ENCODE results near the gene TCP11L2.

TCP11L2 gene

GRCh38 chr12:106275458-106275857 lies 27.1 kb upstream of the TCP11L2 start:
- H3K27ac ChIP-seq, result no peak overlapping the region
- TF ChIP-seq ZFX (IDR thresholded peaks at IDR 0.05) (no peak), CTCF (conservative IDR thresholded peaks at IDR 0.05) (no peak)

DNA sequence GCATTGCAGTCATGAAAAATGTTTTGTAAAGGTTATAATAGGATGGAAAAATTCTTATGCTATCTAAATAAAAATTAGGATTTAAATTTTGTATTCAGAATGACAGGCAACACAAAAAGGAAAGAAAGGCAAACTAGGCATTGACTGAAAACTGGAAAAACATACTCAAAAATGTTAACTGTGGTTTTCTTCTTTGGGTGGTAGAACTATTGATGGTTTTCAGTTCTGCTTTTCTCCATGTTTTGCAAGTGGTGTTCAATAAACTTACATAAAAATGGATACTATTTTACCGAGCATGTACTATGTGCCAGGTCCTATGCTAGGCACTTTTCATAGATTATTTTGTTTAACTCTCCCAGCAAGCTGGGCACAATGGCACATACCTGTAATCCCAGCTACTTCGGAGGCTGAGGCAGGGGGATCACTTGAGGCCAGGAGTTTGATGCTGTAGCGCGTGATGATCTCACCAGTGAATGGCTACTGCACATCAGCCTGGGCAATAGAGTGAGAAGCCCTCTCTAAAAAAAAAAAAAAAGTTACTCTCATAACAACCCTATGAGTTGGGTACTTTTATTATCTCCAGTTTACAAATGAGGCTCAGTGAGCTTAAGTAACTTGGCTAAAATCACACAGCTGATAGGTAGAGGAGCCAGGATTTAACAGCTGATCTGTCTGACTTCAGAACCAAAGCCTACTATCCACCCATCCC lies 26.3 kb upstream of the TCP11L2 start:
- TF ChIP-seq CTCF (conservative IDR thresholded peaks at IDR 0.05) (no peak), ZFX (IDR thresholded peaks at IDR 0.05) (no peak)
- no peak overlapping the region for H3K27ac ChIP-seq

GRCh38 chr12:106280106-106280505 lies 22.4 kb upstream of the TCP11L2 start:
- TF ChIP-seq CTCF (conservative IDR thresholded peaks at IDR 0.05), result no peak
- TF ChIP-seq ZFX (IDR thresholded peaks at IDR 0.05), result no peak
- H3K27ac ChIP-seq, result no peak overlapping the region

DNA sequence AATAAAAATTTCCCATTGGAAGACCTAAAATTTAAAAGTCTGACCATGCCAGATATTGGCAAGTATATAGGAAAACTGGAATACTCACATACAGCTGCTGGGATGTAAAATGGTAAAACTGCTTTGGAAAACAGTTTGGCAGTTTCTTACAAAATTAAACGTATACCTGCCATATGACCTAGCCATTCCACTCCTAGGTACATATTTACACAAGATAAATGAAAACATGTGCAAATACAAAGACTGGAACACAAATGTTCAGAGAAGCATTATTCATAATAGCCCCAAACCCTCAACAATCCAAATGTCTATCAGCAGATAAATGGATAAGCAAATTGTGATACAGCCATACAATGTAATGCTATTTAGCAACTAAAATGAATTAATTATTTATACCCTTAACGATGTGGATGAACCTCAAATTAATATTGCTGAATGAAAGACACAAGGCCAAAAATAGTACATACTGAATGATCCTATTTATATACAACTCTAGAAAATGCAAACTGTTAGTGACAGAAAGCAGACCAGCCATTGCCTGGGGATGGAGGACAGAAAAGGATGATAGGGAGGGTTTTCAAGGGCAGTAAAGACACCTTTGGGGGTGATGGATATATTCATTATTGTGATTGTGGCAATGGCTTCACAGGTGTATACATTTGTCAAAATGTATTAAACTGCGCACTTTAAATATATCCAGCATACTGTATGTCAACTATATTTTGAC lies 21.3 kb upstream of the TCP11L2 start:
- no peak overlapping the region for H3K27ac ChIP-seq
- no peak for TF ChIP-seq ZFX (IDR thresholded peaks at IDR 0.05)
- TF ChIP-seq CTCF (conservative IDR thresholded peaks at IDR 0.05), result no peak

GRCh38 chr12:106281804-106282203 lies 20.7 kb upstream of the TCP11L2 start:
- TF ChIP-seq CTCF (conservative IDR thresholded peaks at IDR 0.05) (no peak), ZFX (IDR thresholded peaks at IDR 0.05) (no peak)
- no peak overlapping the region for H3K27ac ChIP-seq

- TF ChIP-seq CTCF (conservative IDR thresholded peaks at IDR 0.05) (peak; percentile 69), ZFX (IDR thresholded peaks at IDR 0.05) (no peak)
- H3K27ac ChIP-seq, result no peak overlapping the region; the same call in 1 of the 2 replicates
Measured at GRCh38 chr12:106282457-106283097, 20.0 kb upstream of the TCP11L2 start.

All from C4-2B (cell line).